ENCODE results near the gene CYTH2.

CYTH2 gene

GRCh38 chr19:48513289-48514122 lies 44.3 kb downstream of the CYTH2 start (continued):
- TF ChIP-seq ZNF341 (tag by site-specific recombination; IDR thresholded peaks at IDR 0.05; ENCODE audit: low read depth) (0 out of 2 replicates have a peak, but pooled peaks have one; percentile 17), ZNF76 (tag by site-specific recombination; IDR thresholded peaks at IDR 0.05; ENCODE audit: borderline replicate concordance, low read depth) (peak; percentile 95), SP7 (tag by site-specific recombination; IDR thresholded peaks at IDR 0.05) (peak; percentile 51; the same call in 1 of the 2 replicates), ZNF558 (tag by site-specific recombination; IDR thresholded peaks at IDR 0.05) (no peak), ZBTB20 (tag by site-specific recombination; IDR thresholded peaks at IDR 0.05) (peak; percentile 98), ZNF473 (tag by site-specific recombination; IDR thresholded peaks at IDR 0.05) (no peak), ZSCAN4 (tag by site-specific recombination; IDR thresholded peaks at IDR 0.05) (no peak), ZNF10 (tag by site-specific recombination; IDR thresholded peaks at IDR 0.05) (0 out of 2 replicates have a peak, but pooled peaks have one; percentile 30), BCL6B (tag by site-specific recombination; IDR thresholded peaks at IDR 0.05) (no peak), ZNF561 (tag by site-specific recombination; IDR thresholded peaks at IDR 0.05; ENCODE audit: borderline replicate concordance) (peak; percentile 47; the same call in 1 of the 2 replicates), ZBTB48 (tag by site-specific recombination; IDR thresholded peaks at IDR 0.05) (0 out of 2 replicates have a peak, but pooled peaks have one; percentile 16), ZFP37 (tag by site-specific recombination; IDR thresholded peaks at IDR 0.05) (0 out of 2 replicates have a peak, but pooled peaks have one; percentile 44), HOXC10 (CRISPR knock-in tag; IDR thresholded peaks at IDR 0.05) (no peak), ZNF121 (tag by site-specific recombination; IDR thresholded peaks at IDR 0.05) (no peak), ZNF175 (tag by site-specific recombination; IDR thresholded peaks at IDR 0.05) (no peak), ZNF626 (tag by site-specific recombination; IDR thresholded peaks at IDR 0.05) (no peak), KLF9 (tag by site-specific recombination; IDR thresholded peaks at IDR 0.05; ENCODE audit: low read depth) (peak; percentile 58), ZFP41 (tag by site-specific recombination; IDR thresholded peaks at IDR 0.05; ENCODE audit: borderline replicate concordance) (no peak), PRDM10 (tag by site-specific recombination; IDR thresholded peaks at IDR 0.05) (peak; percentile 33; the same call in 1 of the 2 replicates), ZNF239 (tag by site-specific recombination; IDR thresholded peaks at IDR 0.05) (0 out of 2 replicates have a peak, but pooled peaks have one; percentile 26), ZNF580 (tag by site-specific recombination; IDR thresholded peaks at IDR 0.05) (peak; percentile 98), ZNF777 (tag by site-specific recombination; IDR thresholded peaks at IDR 0.05; ENCODE audit: borderline replicate concordance) (peak; percentile 58; the same call in 1 of the 2 replicates), ZBTB7A (tag by site-specific recombination; IDR thresholded peaks at IDR 0.05; ENCODE audit: low read depth) (peak; percentile 51), PATZ1 (tag by site-specific recombination; IDR thresholded peaks at IDR 0.05) (peak; percentile 99), SETDB1 (IDR thresholded peaks at IDR 0.05; ENCODE audit: insufficient read length, low read length) (no peak), ZBTB44 (tag by site-specific recombination; IDR thresholded peaks at IDR 0.05) (peak; percentile 51), ZNF621 (tag by site-specific recombination; IDR thresholded peaks at IDR 0.05) (no peak), ZBTB8A (tag by site-specific recombination; IDR thresholded peaks at IDR 0.05) (peak; percentile 35; the same call in 1 of the 2 replicates), ZBTB17 (tag by site-specific recombination; IDR thresholded peaks at IDR 0.05) (peak; percentile 81)

Measured in HEK293 (cell line).